ENCODE measurements around the gene RASL10A. TPM values are rescaled to one million over a fixed set of nuclear protein-coding genes. Genes with fewer than 3 reads are reported as not detected.

RASL10A gene
- total and polyA plus RNA-seq, 5 donors from 2014 or later, result not detected

DNA sequence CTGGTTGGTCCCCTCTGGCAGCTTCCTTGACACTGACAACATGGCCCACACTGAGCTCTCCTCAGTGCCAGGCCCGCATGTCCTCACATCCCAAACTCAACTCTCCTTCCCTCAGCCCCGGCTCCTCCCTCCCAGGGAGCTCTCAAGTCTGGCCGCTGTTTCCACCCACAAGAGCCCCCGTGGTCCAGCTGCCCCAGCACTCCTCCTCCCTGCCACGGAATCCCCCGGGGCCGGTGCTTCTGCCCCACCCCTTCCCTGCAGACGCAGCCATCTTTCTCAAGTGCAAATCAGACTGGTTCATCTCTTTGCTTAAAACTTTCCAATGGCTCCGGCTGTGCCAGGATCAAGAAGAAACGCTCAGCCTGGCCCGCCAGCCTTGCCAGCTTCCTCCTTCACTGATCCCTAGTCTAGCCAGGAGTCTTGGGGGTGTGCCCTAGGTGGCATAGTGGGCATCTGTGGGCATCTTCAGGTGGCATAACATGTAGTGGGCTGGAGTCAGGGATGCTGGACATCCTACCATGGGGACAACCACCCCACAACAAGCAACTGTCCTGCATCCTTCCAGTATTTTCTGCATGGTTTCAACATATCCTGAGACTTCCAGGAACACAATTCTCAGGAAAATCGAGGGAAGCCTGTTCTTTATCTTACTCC lies 22.3 kb upstream of the RASL10A start:
- Histone ChIP-seq H3K4me3 (ENCODE audit: low read depth, low read length) (no peak overlapping the region), H3K4me1 (ENCODE audit: control insufficient read depth, insufficient read depth, low read length, poor library complexity, severe bottlenecking) (no peaks in the 10 kb centered on the region), H3K36me3 (ENCODE audit: control insufficient read depth, insufficient read depth, low read length) (peaks cover 82% of the 10 kb centered on the region), H3K9me3 (ENCODE audit: control insufficient read depth in 2 of 2, low read length in 2 of 2) (no peaks in the 10 kb centered on the region), H3K27me3 (ENCODE audit: control insufficient read depth, insufficient read depth, low read length) (no peaks in the 10 kb centered on the region), H3K27ac (ENCODE audit: insufficient read depth, low read length, poor library complexity, severe bottlenecking) (no peak overlapping the region)
- Mint-ChIP-seq H3K36me3 (peaks cover 54% of the 10 kb centered on the region), H3K4me1 (no peaks in the 10 kb centered on the region), H3K27me3 (no peaks in the 10 kb centered on the region), H3K9me3 (no peaks in the 10 kb centered on the region), H3K4me3 (no peak overlapping the region), H3K27ac (peak overlapping the region in 1 of 3 donors; percentile 62)
- ATAC-seq (ENCODE audit: low read depth in 2 of 2), result no peak
- no peak for DNase-seq

DNA sequence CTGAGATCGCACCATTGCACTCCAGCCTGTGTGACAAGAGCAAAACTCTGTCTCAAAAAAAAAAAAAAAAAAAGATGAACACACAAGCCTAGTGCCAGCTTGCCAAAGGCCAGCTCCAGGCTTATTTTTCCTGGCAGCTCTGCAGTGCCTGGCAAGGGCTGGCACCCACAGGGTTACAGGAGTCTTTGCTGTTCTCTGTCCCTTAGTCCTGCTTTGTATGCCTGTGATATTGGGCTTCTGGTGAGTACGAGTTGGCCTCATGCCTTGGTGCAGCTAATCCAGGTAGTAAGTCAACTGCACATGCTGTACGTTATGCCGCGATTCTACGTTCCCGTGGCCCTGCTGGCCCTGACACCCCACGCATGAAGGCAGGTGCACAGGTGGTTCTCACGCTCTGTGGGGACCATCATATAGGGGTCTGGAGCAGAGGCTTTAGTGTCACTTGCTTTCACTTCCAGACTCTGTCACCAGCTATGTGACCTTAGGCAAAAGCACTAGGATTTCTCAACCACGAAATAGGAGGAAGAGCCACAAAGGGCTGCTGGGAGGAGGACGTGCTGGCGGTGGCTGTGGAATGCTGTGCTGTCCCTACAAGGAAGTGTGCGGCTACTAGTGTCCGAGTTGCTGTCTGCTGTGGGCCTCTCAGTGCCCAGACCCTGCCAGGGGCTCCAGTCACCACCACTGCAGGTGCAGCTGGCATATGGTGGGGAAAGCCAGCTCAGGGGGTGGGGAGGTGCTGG lies 21.4 kb upstream of the RASL10A start:
- Mint-ChIP-seq H3K4me1 (no peaks in the 10 kb centered on the region), H3K4me3 (no peak overlapping the region), H3K27me3 (no peaks in the 10 kb centered on the region), H3K27ac (no peak overlapping the region), H3K36me3 (peaks cover 49% of the 10 kb centered on the region), H3K9me3 (no peaks in the 10 kb centered on the region)
- Histone ChIP-seq H3K27me3 (ENCODE audit: control insufficient read depth, insufficient read depth, low read length) (no peaks in the 10 kb centered on the region), H3K9me3 (ENCODE audit: control insufficient read depth in 2 of 2, low read length in 2 of 2) (no peaks in the 10 kb centered on the region), H3K4me3 (ENCODE audit: low read depth, low read length) (no peak overlapping the region), H3K4me1 (ENCODE audit: control insufficient read depth, insufficient read depth, low read length, poor library complexity, severe bottlenecking) (no peaks in the 10 kb centered on the region), H3K36me3 (ENCODE audit: control insufficient read depth, insufficient read depth, low read length) (peaks cover 80% of the 10 kb centered on the region), H3K27ac (ENCODE audit: insufficient read depth, low read length, poor library complexity, severe bottlenecking) (no peak overlapping the region)
- DNase-seq (no peak), ATAC-seq (ENCODE audit: low read depth in 2 of 2) (no peak)

DNA sequence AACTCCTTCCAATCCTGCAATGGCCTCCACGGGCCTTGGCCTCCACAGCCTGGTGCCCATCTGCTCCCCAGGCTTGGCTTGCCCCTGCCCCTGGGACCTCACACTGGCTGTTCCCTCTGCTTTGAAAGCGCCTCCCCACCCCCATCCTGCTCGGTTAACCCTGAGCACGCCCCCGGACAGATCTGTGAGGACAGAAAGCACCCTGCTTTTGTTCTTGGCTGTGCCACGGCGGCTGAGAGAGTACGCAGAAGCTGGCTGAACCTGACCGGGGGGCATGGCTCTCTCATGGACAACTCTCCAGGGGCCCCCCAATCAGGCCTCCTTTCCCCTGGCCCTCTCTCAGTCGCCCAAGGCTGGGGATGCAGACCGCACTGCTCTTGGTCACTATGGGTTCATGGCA lies 20.2 kb upstream of the RASL10A start:
- H3K36me3 ChIP-seq (ENCODE audit: control insufficient read depth, insufficient read depth, low read length), result peaks cover 76% of the 10 kb centered on the region
- Mint-ChIP-seq H3K4me3 (no peak overlapping the region), H3K9me3 (no peaks in the 10 kb centered on the region), H3K4me1 (no peaks in the 10 kb centered on the region), H3K27me3 (no peaks in the 10 kb centered on the region), H3K36me3 (peaks cover 47% of the 10 kb centered on the region), H3K27ac (no peak overlapping the region)
- no peaks in the 10 kb centered on the region for H3K4me1 ChIP-seq (ENCODE audit: control insufficient read depth, insufficient read depth, low read length, poor library complexity, severe bottlenecking)
- H3K9me3 ChIP-seq (ENCODE audit: control insufficient read depth in 2 of 2, low read length in 2 of 2), result no peaks in the 10 kb centered on the region
- no peak overlapping the region for H3K4me3 ChIP-seq (ENCODE audit: low read depth, low read length)
- DNase-seq, result no peak
- no peak overlapping the region for H3K27ac ChIP-seq (ENCODE audit: insufficient read depth, low read length, poor library complexity, severe bottlenecking)
- no peaks in the 10 kb centered on the region for H3K27me3 ChIP-seq (ENCODE audit: control insufficient read depth, insufficient read depth, low read length)
- no peak for ATAC-seq (ENCODE audit: low read depth in 2 of 2)

DNA sequence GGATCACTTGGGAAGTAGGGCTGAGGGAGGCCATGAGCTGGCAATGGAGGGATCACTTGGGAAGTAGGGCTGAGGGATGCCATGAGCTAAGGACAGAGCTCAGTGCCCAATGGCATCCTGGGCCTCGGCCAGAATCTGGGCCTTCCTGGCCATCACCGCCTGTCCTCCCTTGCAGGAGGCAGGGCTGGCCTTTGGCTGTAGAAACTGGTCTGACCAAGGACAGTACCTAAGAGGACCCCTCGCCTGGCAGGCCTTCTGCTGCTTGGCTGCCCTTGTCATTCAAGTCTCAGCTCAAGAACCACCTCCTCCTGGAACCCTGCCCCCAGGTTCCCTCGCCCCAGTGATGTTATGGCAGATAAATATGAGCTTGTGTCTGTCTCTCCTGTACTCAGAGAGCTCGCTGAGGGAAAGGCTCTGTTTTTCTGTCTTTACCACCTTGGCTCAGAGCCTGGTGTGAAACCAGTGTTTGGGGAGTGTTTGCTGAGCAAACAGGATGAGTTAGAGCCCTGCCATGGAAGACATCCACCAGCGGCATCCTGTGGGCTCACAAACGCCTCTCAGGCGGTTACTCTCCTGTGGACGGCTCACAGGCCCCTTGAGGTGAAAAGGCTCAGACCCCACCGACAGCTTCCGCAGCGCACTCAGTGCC lies 19.3 kb upstream of the RASL10A start:
- peaks cover 47% of the 10 kb centered on the region for H3K36me3 Mint-ChIP-seq
- no peak for ATAC-seq (ENCODE audit: low read depth in 2 of 2)

DNA sequence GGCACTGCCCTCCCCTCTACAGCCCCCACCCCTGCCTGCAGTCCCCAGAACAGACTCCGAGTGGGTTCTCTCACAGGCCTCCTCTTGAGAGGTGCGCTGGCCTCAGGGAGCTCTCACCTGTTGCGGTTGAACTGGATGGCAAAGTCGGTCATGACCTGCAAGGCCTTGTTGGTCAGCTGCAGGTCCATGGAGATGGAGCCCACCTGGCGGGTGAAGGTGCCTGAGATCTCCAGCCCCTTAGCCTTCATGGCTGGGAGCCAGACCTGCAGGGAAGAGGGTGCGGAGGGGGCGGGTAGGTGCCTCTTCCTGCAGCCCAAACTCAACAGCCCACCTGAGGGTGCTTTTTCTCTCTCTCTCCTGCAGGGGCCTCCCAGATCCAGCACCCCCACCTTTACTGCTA lies 18.7 kb upstream of the RASL10A start:
- DNase-seq, result no peak
- no peaks in the 10 kb centered on the region for H3K9me3 Mint-ChIP-seq
- Histone ChIP-seq H3K27ac (ENCODE audit: insufficient read depth, low read length, poor library complexity, severe bottlenecking) (no peak overlapping the region), H3K27me3 (ENCODE audit: control insufficient read depth, insufficient read depth, low read length) (no peaks in the 10 kb centered on the region), H3K36me3 (ENCODE audit: control insufficient read depth, insufficient read depth, low read length) (peaks cover 70% of the 10 kb centered on the region), H3K4me1 (ENCODE audit: control insufficient read depth, insufficient read depth, low read length, poor library complexity, severe bottlenecking) (no peaks in the 10 kb centered on the region), H3K9me3 (ENCODE audit: control insufficient read depth in 2 of 2, low read length in 2 of 2) (no peaks in the 10 kb centered on the region), H3K4me3 (ENCODE audit: low read depth, low read length) (no peak overlapping the region)
- no peaks in the 10 kb centered on the region for H3K4me1 Mint-ChIP-seq
- ATAC-seq (ENCODE audit: low read depth in 2 of 2), result no peak
- no peak overlapping the region for H3K4me3 Mint-ChIP-seq
- H3K27ac Mint-ChIP-seq, result no peak overlapping the region
- no peaks in the 10 kb centered on the region for H3K27me3 Mint-ChIP-seq
- H3K36me3 Mint-ChIP-seq, result peaks cover 45% of the 10 kb centered on the region

More for the DNA sequence above, 19.3 kb upstream of the RASL10A start:
- H3K27me3 Mint-ChIP-seq, result no peaks in the 10 kb centered on the region
- Histone ChIP-seq H3K36me3 (ENCODE audit: control insufficient read depth, insufficient read depth, low read length) (peaks cover 73% of the 10 kb centered on the region), H3K4me3 (ENCODE audit: low read depth, low read length) (no peak overlapping the region), H3K9me3 (ENCODE audit: control insufficient read depth in 2 of 2, low read length in 2 of 2) (no peaks in the 10 kb centered on the region), H3K27me3 (ENCODE audit: control insufficient read depth, insufficient read depth, low read length) (no peaks in the 10 kb centered on the region), H3K4me1 (ENCODE audit: control insufficient read depth, insufficient read depth, low read length, poor library complexity, severe bottlenecking) (no peaks in the 10 kb centered on the region), H3K27ac (ENCODE audit: insufficient read depth, low read length, poor library complexity, severe bottlenecking) (no peak overlapping the region)
- no peaks in the 10 kb centered on the region for H3K4me1 Mint-ChIP-seq
- no peaks in the 10 kb centered on the region for H3K9me3 Mint-ChIP-seq
- H3K27ac Mint-ChIP-seq, result peak overlapping the region in 1 of 3 donors; percentile 15
- no peak overlapping the region for H3K4me3 Mint-ChIP-seq
- DNase-seq, result no peak

DNA sequence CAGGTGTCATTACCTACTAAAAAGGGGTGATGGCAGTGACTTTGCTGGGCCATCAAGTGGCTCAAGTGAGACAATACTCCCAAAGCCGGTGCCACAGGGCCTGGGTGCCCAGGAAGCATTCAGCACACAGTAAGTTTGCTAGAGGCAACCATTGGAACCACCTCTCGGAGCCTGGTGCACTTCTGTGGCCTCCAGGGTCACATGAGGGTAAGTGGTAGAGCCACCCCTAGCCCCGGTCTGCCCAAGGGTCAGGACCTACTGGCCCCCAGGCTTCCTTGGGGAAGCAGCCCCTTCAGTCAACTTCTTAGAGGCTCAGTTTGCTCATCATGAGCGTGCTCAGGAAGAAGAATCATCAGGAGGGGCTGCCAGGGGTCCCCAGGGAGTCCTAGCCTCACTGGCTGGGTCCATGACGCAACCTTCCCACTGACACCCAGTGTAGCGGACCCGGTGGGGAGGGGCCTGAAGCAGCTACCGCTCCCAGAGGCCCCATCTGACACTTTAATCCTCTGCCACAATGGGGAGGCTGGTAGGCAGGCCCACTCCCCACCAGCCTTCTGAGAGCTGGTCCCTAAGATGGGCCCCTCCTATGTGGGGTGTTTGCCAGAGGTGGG lies 17.5 kb upstream of the RASL10A start:
- Mint-ChIP-seq H3K36me3 (peaks cover 34% of the 10 kb centered on the region), H3K4me1 (no peaks in the 10 kb centered on the region), H3K27ac (no peak overlapping the region), H3K27me3 (no peaks in the 10 kb centered on the region), H3K9me3 (no peaks in the 10 kb centered on the region), H3K4me3 (no peak overlapping the region)
- DNase-seq (no peak), ATAC-seq (ENCODE audit: low read depth in 2 of 2) (no peak)
- Histone ChIP-seq H3K9me3 (ENCODE audit: control insufficient read depth in 2 of 2, low read length in 2 of 2) (no peaks in the 10 kb centered on the region), H3K4me3 (ENCODE audit: low read depth, low read length) (no peak overlapping the region), H3K27me3 (ENCODE audit: control insufficient read depth, insufficient read depth, low read length) (no peaks in the 10 kb centered on the region), H3K27ac (ENCODE audit: insufficient read depth, low read length, poor library complexity, severe bottlenecking) (no peak overlapping the region), H3K36me3 (ENCODE audit: control insufficient read depth, insufficient read depth, low read length) (peaks cover 70% of the 10 kb centered on the region), H3K4me1 (ENCODE audit: control insufficient read depth, insufficient read depth, low read length, poor library complexity, severe bottlenecking) (no peaks in the 10 kb centered on the region)

DNA sequence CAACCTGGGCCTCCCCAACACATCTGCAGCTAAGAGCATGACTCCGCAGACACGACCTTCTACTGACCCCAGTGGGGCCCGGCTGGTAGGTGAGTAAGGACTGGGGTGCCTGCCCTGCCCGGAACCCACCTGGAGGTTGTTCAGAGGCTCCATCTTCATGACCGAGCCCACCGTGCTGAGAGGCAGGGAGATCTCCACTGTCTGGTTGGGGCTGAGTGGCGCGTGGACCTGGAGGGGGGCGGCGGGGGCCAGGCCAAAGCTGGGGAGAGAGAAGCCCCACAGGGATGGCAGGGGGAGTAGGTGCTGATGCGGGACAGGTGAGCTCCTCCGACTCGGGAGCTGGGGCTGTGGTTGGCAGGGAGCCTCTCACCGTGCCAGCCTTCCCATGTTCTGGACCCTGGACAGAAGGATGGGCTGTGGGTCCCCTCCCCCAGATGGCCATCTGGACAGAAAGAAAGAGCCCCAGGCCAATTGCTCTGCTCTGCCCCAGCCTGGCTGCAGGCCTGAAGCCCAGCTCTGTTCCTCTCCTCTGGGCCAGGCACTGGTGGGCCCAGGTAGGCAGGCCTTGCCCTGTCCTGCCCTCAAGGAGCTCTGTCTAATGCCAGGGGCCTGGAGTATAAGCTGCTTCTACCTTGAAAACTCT lies 16.3 kb upstream of the RASL10A start:
- no peak for DNase-seq
- Mint-ChIP-seq H3K27ac (no peak overlapping the region), H3K4me1 (no peaks in the 10 kb centered on the region), H3K9me3 (no peaks in the 10 kb centered on the region), H3K27me3 (no peaks in the 10 kb centered on the region), H3K36me3 (peaks cover 30% of the 10 kb centered on the region), H3K4me3 (no peak overlapping the region)
- Histone ChIP-seq H3K4me1 (ENCODE audit: control insufficient read depth, insufficient read depth, low read length, poor library complexity, severe bottlenecking) (no peaks in the 10 kb centered on the region), H3K9me3 (ENCODE audit: control insufficient read depth in 2 of 2, low read length in 2 of 2) (no peaks in the 10 kb centered on the region), H3K27me3 (ENCODE audit: control insufficient read depth, insufficient read depth, low read length) (no peaks in the 10 kb centered on the region), H3K36me3 (ENCODE audit: control insufficient read depth, insufficient read depth, low read length) (peaks cover 68% of the 10 kb centered on the region), H3K4me3 (ENCODE audit: low read depth, low read length) (no peak overlapping the region), H3K27ac (ENCODE audit: insufficient read depth, low read length, poor library complexity, severe bottlenecking) (no peak overlapping the region)
- ATAC-seq (ENCODE audit: low read depth in 2 of 2), result no peak
